ENCODE results near the gene CAMK2B.
"Not testable (repeated sequence)": the region's sequence is repeated elsewhere in the genome, so short reads cannot be mapped to it uniquely, and the experiment has no call there.

Gene CAMK2B

DNA sequence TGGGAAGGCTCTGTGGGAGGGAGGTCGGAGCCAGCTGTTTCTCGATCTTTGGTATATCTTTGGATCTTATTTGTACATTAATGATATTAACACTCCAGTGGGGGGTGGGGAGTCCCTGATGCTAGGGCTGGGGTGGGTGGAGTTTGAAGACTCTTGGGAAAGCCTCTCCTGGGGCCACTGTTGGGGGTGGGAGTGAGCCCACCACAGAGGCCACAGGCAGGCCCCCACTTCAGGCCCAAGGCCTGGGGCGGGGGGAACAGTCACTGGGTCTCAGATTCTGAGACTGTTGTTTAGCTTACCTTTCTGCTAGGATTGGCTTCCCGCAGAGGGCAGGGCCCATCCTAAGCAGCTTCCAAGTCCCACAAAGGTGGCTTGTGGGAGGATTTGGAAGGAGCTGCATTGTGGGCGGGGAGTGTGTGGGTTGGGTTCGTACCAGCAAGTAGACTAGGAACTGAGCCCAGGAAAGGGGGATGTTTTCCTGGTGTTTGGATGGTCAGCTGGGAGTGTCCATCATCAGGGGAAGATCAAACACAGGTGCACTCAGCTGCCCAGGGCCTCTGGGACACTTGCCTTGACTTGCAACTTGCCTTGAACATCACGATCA lies 112.7 kb downstream of the CAMK2B start:
- H3K36me3 Mint-ChIP-seq, result peaks cover 30 to 57% of the 10 kb centered on the region in 2 donors
- no peak overlapping the region for H3K4me3 Mint-ChIP-seq
- H3K9me3 Mint-ChIP-seq, result no peaks in the 10 kb centered on the region
- H3K27me3 Mint-ChIP-seq, result no peaks in the 10 kb centered on the region
- no peak overlapping the region for H3K27ac Mint-ChIP-seq
- DNase-seq (no peak), ATAC-seq (replicated peaks) (no peak)
- H3K4me1 Mint-ChIP-seq, result peaks cover 11 to 14% of the 10 kb centered on the region in 2 donors

DNA sequence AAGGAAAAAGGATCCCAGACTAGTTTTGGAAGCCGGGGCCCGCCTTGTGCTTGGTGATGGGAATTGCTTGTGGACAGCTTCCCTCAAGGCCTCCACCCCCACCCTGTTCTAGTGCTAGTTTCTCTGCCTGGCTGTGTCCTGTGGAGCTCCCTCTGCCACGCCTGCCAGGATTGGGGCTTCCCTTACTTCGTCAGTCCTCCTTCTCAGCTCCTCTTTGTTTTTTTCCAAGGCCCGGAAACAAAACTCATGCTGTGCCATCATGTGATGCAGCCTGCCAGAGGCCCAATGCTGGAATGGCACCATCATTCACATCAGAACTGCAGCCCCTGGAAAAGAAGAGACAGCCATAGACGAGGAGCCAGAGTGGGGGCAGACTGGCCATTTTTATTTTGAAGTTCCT lies 113.4 kb downstream of the CAMK2B start:
- Mint-ChIP-seq H3K4me3 (no peak overlapping the region), H3K36me3 (peaks cover 30 to 57% of the 10 kb centered on the region in 2 donors), H3K27me3 (no peaks in the 10 kb centered on the region), H3K9me3 (no peaks in the 10 kb centered on the region), H3K27ac (no peak overlapping the region), H3K4me1 (peaks cover 11 to 14% of the 10 kb centered on the region in 2 donors)
- DNase-seq (no peak), ATAC-seq (replicated peaks) (no peak)

DNA sequence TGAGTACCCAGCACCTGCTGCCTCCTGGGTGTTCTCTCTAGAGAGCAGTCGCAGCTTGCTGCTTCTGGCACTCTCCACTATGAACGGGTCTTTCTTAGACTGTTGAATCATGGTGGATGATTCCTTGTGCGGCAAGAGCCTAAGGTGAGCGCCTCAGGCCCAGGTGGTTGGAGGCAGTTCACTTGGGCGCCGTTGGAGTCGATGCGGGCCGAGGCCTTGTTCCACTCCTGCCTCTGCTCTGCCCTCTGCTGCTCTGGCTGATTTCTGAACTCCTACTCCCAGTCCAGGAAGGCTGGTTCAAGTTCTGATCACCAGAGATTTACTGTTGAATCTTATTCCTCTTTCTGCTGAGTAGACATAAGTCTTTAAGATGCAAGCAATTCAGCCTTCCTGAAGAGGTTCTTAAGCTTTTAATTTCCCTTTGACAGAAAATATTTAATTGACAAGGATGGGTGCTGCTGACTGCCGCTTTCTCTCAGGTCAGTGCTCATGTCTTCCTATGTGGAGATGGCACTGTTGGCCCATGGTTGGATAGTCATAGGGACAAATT lies 114.2 kb downstream of the CAMK2B start:
- H3K4me3 Mint-ChIP-seq, result no peak overlapping the region
- no peaks in the 10 kb centered on the region for H3K27me3 Mint-ChIP-seq
- peaks cover 33 to 63% of the 10 kb centered on the region in 2 donors for H3K36me3 Mint-ChIP-seq
- peak overlapping the region; percentile 42 for H3K27ac Mint-ChIP-seq
- no peak for ATAC-seq (replicated peaks)
- peaks cover 11 to 14% of the 10 kb centered on the region in 2 donors for H3K4me1 Mint-ChIP-seq
- no peak for DNase-seq
- no peaks in the 10 kb centered on the region for H3K9me3 Mint-ChIP-seq

DNA sequence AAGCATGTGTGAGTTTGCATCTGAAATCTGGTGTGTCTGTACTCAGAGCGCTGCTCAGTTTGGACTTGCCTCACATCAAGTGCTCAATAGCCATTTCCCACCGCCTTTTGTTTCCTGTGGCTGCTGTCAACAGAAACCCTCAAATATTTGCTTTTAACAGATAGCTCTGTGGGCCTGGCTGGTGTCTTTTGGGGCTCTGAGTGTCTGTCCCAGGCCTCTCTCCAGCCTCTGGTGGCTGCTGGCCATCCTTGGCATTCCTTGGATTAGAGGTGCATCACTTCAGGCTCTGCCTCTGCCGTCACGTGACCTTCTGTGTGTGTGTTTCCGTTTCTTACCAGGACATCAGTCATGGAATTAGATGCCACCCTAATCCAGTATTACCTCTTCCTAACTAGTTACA lies 115.3 kb downstream of the CAMK2B start:
- no peak for ATAC-seq (replicated peaks)
- Mint-ChIP-seq H3K4me1 (peaks cover 13 to 14% of the 10 kb centered on the region in 2 donors), H3K36me3 (peaks cover 39 to 64% of the 10 kb centered on the region in 2 donors), H3K4me3 (no peak overlapping the region), H3K27ac (peak overlapping the region; percentile 62), H3K27me3 (no peaks in the 10 kb centered on the region), H3K9me3 (no peaks in the 10 kb centered on the region)
- DNase-seq, result no peak

DNA sequence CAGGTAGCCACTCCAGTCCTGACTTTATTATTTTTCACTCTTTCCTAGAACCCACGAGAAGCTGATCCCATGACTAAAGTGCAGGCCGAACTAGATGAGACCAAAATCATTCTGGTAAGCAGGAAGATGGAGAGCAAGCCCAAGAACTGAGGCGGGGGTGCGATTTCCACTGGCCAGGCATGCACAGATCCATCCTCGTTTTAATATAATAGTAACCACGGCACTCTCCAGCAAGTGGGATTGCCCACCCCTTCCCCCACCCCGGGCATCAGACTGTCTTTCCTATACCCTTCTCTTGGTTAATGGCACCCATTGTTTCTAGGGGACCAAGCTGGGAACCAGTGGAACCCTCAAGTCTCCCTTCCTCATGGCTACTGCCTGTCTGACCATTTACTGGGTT lies 117.3 kb downstream of the CAMK2B start:
- no peak for ATAC-seq (replicated peaks)
- Mint-ChIP-seq H3K4me3 (no peak overlapping the region), H3K27me3 (no peaks in the 10 kb centered on the region), H3K27ac (no peak overlapping the region), H3K36me3 (peaks cover 38 to 63% of the 10 kb centered on the region in 2 donors), H3K9me3 (no peaks in the 10 kb centered on the region), H3K4me1 (peaks cover 12% of the 10 kb centered on the region in 2 donors)
- DNase-seq, result no peak

DNA sequence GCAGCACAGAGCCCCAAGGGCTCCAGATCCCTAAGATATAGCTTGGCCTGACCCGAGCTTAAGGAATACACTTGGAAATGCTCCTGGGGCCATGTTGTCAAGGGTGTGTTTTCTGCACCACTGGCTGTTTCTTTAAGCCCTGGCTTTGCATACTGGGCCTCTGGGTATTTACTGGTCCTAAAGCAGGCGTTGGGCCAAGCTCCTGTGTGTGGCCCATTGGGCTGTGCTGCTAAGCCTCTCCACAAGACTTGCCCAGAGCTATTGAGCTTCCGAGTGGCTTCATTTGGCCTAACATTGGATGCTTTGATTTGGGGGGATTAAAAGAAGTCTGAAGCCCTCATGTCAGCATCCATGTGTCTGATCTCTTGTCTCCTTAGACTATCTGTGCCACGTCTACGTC lies 119.4 kb downstream of the CAMK2B start:
- no peak for DNase-seq
- H3K36me3 Mint-ChIP-seq, result peaks cover 32 to 50% of the 10 kb centered on the region in 2 donors
- H3K27me3 Mint-ChIP-seq, result no peaks in the 10 kb centered on the region
- no peak overlapping the region for H3K27ac Mint-ChIP-seq
- ATAC-seq (replicated peaks), result no peak
- H3K4me3 Mint-ChIP-seq, result no peak overlapping the region
- H3K4me1 Mint-ChIP-seq, result peaks cover 21 to 25% of the 10 kb centered on the region in 2 donors
- H3K9me3 Mint-ChIP-seq, result no peaks in the 10 kb centered on the region

DNA sequence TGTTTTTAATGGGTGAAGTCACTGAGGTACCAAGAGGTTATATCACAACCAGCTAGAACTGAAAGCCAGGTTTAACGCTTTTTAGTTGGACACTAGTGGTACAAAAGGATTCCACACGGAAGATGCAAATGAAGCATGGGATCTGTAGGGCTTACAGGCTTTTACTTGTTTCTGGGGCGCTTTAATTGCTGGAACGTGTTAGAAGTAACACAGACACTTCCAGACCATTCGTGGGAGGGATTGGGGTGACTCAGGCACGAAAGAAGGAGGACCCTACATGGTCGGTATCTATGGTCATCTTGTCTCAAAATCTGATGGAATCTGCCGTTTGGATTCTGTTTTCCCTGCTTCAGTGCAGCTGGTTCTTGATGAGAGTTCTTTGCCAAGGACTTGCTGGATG lies 123.6 kb downstream of the CAMK2B start:
- Mint-ChIP-seq H3K4me3 (peak overlapping the region; percentile 92 to 93), H3K9me3 (no peaks in the 10 kb centered on the region), H3K27me3 (no peaks in the 10 kb centered on the region), H3K27ac (no peak overlapping the region), H3K4me1 (peaks cover 23 to 25% of the 10 kb centered on the region in 2 donors), H3K36me3 (peaks cover 21 to 22% of the 10 kb centered on the region in 2 donors)
- no peak for ATAC-seq (replicated peaks)
- no peak for DNase-seq

DNA sequence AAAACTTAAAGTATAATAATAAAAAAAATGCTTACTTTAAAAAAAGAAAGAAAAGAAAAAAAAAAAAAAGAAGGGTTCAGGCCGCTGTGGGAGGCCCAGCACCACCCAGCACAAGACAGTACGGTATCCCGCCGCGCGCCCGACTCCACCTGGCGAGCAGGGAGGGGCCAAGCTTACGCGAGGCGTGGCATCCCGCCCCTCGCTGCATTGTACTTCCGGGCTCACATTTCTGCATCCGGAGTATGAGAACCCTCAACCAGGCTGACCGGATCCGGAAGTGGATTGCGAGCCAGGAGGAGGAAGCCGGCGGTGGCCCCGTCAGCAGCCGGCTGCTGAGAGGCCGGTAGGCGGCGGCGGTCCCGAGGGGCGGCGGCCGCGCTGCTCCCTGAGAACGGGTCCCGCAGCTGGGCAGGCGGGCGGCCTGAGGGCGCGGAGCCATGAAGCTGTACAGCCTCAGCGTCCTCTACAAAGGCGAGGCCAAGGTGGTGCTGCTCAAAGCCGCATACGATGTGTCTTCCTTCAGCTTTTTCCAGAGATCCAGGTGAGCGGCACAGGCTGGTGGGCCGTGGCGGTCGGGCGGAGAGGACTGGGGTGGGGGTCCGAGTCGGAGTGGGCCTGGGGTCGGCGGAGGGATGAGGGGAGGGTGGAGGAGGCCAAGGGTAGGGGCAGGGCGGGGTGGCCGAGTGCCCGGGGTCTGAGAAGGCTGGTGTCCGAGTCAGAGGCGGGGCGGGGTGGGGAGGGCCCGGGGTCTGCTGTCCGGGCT lies 124.5 kb downstream of the CAMK2B start, which contains the start of gene YKT6:
Gene YKT6 (plus strand): TSS at position 280 of the 763 bp plus-strand sequence. CDS start 158 bp downstream, at position 438.
- ATAC-seq (replicated peaks) (peak; percentile 99 to 100), DNase-seq (peak; percentile 95)
- Mint-ChIP-seq H3K36me3 (peaks cover 16 to 18% of the 10 kb centered on the region in 2 donors), H3K4me3 (peak within 1 kb of the TSS; percentile 92 to 93), H3K27ac (peak within 1 kb of the TSS; percentile 94), H3K4me1 (peaks cover 26 to 33% of the 10 kb centered on the region in 2 donors), H3K9me3 (no peaks in the 10 kb centered on the region), H3K27me3 (no peaks in the 10 kb centered on the region)

DNA sequence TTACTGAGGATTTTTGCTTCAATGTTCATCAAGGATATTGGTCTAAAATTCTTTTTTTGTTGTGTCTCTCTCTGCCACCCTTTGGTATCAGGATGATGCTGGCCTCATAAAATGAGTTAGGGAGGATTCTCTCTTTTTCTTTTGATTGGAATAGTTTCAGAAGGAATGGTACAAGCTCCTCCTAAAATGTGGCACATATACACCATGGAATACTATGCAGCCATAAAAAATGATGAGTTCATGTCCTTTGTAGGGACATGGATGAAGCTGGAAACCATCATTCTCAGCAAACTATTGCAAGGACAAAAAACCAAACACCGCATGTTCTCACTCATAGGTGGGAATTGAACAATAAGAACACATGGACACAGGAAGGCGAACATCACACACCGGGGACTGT lies 125.2 kb downstream of the CAMK2B start:
- H3K4me3 Mint-ChIP-seq, result peak overlapping the region; percentile 60 to 61
- peaks cover 24 to 33% of the 10 kb centered on the region in 2 donors for H3K4me1 Mint-ChIP-seq
- H3K9me3 Mint-ChIP-seq; ATAC-seq (replicated peaks); H3K27me3 Mint-ChIP-seq; H3K27ac Mint-ChIP-seq; DNase-seq: not testable (repeated sequence)
- H3K36me3 Mint-ChIP-seq, result peaks cover 12 to 14% of the 10 kb centered on the region in 2 donors

DNA sequence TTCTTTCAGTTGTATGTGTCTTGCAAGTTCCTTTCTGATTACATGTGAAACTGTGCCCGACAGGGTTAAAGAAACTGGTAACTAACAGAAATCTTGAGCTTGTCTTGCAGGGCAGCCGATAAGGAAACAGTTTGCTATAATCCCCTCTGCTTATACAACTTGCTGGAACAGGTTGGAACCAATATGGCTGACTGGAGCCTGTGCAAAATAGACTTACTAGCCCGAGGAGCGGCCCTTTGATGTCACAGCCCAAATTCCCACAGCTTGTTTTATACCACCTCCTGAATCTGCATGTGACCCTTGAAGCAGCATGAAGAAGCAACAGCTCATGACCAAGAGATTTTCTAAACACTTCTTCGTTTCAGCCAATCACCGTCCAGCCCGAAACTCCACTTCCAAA lies 127.9 kb downstream of the CAMK2B start:
- H3K36me3 Mint-ChIP-seq, result peaks cover 0 to 2% of the 10 kb centered on the region in 2 donors
- H3K4me1 Mint-ChIP-seq, result peaks cover 17 to 18% of the 10 kb centered on the region in 2 donors
- no peak overlapping the region for H3K4me3 Mint-ChIP-seq
- H3K27me3 Mint-ChIP-seq, result peaks cover 8 to 10% of the 10 kb centered on the region in 2 donors
- no peak for ATAC-seq (replicated peaks)
- no peak overlapping the region for H3K27ac Mint-ChIP-seq
- H3K9me3 Mint-ChIP-seq, result peaks cover 1 to 3% of the 10 kb centered on the region in 2 donors
- no peak for DNase-seq

DNA sequence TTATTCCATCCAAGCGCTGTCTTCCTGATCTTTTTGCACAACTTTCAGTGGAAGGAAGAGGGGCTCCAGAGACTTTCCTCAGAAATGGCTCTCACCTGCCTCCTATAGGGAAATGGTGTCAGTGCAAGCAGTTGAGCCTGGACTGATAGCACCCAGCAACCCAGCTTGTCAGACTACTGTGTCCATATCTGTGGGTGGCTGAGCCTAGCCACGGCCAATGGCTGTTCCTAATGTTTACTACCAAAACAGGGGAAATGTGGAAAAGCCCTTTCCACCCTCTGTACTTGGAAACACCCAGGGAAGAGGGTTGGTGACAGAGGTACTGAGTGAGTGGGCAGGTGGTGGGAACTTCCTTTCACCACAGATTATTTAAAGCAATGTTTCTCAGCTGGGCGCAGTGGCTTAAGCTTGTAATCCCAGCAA lies 128.9 kb downstream of the CAMK2B start:
- Mint-ChIP-seq H3K27ac (no peak overlapping the region), H3K4me3 (no peak overlapping the region), H3K27me3 (peaks cover 12 to 15% of the 10 kb centered on the region in 2 donors), H3K9me3 (peaks cover 1 to 3% of the 10 kb centered on the region in 2 donors), H3K36me3 (peaks cover 0 to 2% of the 10 kb centered on the region in 2 donors), H3K4me1 (peaks cover 8 to 11% of the 10 kb centered on the region in 2 donors)
- DNase-seq, result peak; percentile 17
- peak; percentile 33 to 35 for ATAC-seq (replicated peaks)

DNA sequence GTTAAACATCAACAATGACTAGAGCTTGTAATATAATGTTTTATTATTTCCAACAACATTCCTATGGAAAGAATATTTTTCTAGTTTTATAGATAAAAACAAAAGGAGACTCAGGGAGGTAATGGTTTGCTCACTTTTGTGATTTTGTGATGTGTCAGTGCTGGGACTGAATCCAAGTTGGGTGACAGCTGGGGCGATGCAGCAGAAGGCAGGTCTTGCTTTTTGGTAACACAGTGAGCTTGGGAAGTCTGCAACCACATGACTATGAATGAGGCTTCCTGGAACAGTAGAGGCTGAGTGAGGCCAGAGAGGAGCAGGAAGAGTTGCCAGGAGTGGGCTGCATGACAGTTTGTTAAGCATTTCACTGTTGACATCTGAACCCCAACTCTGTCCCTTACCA lies 129.5 kb downstream of the CAMK2B start:
- H3K36me3 Mint-ChIP-seq, result peaks cover 0 to under 1% of the 10 kb centered on the region in 2 donors
- H3K27ac Mint-ChIP-seq, result no peak overlapping the region
- peaks cover 1 to 3% of the 10 kb centered on the region in 2 donors for H3K9me3 Mint-ChIP-seq
- DNase-seq (no peak), ATAC-seq (replicated peaks) (no peak)
- peaks cover 12 to 15% of the 10 kb centered on the region in 2 donors for H3K27me3 Mint-ChIP-seq
- no peak overlapping the region for H3K4me3 Mint-ChIP-seq
- peaks cover 8 to 10% of the 10 kb centered on the region in 2 donors for H3K4me1 Mint-ChIP-seq

DNA sequence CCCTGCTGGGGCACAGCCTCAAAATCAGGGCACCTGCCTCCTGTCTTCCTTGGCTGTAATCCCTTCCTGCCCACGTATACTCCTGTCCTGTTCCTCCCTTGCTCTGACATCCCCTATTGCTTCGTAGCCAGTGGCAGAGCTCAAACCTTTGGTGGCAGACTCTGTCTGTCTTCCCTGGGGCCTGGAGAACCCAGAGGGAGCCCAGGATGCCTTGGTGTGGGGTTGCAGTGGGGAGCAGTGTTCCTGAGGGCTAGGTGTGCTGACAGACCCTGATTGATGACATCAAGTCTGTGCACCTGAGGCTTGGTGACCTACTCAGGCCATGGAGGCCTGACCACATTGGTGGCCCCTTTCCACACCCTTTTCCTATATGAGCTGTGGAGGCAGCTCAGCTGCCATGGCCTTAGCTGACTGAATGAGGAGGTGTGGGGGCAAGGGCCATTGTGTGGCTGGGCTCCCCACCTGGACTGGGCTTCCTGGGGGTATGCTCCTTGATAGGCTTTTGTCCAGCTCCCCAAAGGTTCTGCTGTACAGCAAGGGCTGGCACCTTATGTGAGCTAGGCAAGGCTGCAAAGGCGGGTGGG lies 130.7 kb downstream of the CAMK2B start:
- Mint-ChIP-seq H3K9me3 (peaks cover 1 to 3% of the 10 kb centered on the region in 2 donors), H3K27ac (no peak overlapping the region), H3K36me3 (no peaks in the 10 kb centered on the region), H3K4me3 (no peak overlapping the region), H3K4me1 (peaks cover 8% of the 10 kb centered on the region in 2 donors), H3K27me3 (peaks cover 12 to 15% of the 10 kb centered on the region in 2 donors)
- no peak for DNase-seq
- ATAC-seq (replicated peaks), result no peak

DNA sequence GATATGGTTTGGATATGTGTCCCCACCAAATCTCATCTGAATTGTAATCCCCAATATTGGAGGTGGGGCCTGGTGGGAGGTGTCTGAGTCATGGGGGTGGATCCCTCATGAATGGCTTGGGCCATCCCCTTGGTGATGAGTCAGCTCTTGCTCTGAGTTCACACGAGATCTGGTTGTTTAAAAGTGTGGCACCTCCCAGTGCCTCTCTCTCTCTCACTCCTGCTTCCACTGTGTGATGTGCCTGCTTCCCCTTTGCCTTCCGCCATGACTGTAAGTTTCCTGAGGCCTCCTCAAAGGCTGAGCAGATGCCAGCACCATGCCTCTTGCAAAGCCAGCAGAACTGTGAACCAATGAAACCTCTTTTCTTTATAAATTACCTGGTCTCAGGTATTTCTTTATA lies 131.3 kb downstream of the CAMK2B start:
- peak overlapping the region; percentile 39 for H3K27ac Mint-ChIP-seq
- peaks cover 12 to 15% of the 10 kb centered on the region in 2 donors for H3K27me3 Mint-ChIP-seq
- no peaks in the 10 kb centered on the region for H3K36me3 Mint-ChIP-seq
- DNase-seq (no peak), ATAC-seq (replicated peaks) (peak in 1 of 2 donors; percentile 51)
- peaks cover 1 to 3% of the 10 kb centered on the region in 2 donors for H3K9me3 Mint-ChIP-seq
- H3K4me3 Mint-ChIP-seq, result no peak overlapping the region
- peaks cover 8% of the 10 kb centered on the region in 2 donors for H3K4me1 Mint-ChIP-seq

Data from stimulated activated naive B cell treated with anti-CD40 and anti-IgM and Interleukin-4, amounts not matched to agents 10 μg/mL and 1 μg/mL and 100 μg/mL, for 72 hours (primary cell).